ENCODE data around the gene PSD2.

PSD2 gene

GRCh38 chr5:139861021-139861888 is 65.6 kb downstream of the PSD2 start:
- no peak for DNase-seq

GRCh38 chr5:139861889-139862207 is 66.2 kb downstream of the PSD2 start:
- no peak for DNase-seq

- DNase-seq: no peak
These were observed 66.7 kb downstream of the PSD2 start for GRCh38 chr5:139862313-139862712.

GRCh38 chr5:139862803-139863202 is 67.2 kb downstream of the PSD2 start:
- no peak for DNase-seq

GRCh38 chr5:139863361-139863760 is 67.8 kb downstream of the PSD2 start:
- DNase-seq: no peak

GRCh38 chr5:139863855-139864558 is 68.4 kb downstream of the PSD2 start:
- DNase-seq: peak; percentile 49

- DNase-seq: no peak
These were observed 69.3 kb downstream of the PSD2 start for GRCh38 chr5:139864716-139865483.

- no peak for DNase-seq
These were observed 71.5 kb downstream of the PSD2 start for GRCh38 chr5:139867109-139867508.

GRCh38 chr5:139867581-139867980 is 72.0 kb downstream of the PSD2 start:
- no peak for DNase-seq

- no peak for DNase-seq
These were observed 73.6 kb downstream of the PSD2 start for GRCh38 chr5:139869042-139869790.

GRCh38 chr5:139870677-139871076 is 75.1 kb downstream of the PSD2 start:
- DNase-seq: no peak

- no peak for DNase-seq
These were observed 76.0 kb downstream of the PSD2 start for GRCh38 chr5:139871614-139872013.

GRCh38 chr5:139872052-139872766 is 76.6 kb downstream of the PSD2 start:
- DNase-seq: no peak

- DNase-seq: no peak
These were observed 77.5 kb downstream of the PSD2 start for GRCh38 chr5:139872851-139873794.

GRCh38 chr5:139875957-139876356 is 80.3 kb downstream of the PSD2 start:
- DNase-seq: no peak

GRCh38 chr5:139877129-139877597 is 81.6 kb downstream of the PSD2 start:
- no peak for DNase-seq

GRCh38 chr5:139878093-139878492 is 82.5 kb downstream of the PSD2 start:
- no peak for DNase-seq

- no peak for DNase-seq
These were observed 85.0 kb downstream of the PSD2 start for GRCh38 chr5:139880416-139881142.

- DNase-seq: no peak
These were observed 85.6 kb downstream of the PSD2 start for GRCh38 chr5:139881143-139881733.

GRCh38 chr5:139882316-139882715 is 86.7 kb downstream of the PSD2 start:
- DNase-seq: no peak
